Activated naive CD4-positive, alpha-beta T cell treated with anti-CD3 and anti-CD28 coated beads for 36 hours (primary cell): Measurements from ENCODE around the gene ADGRG6. TPM values are rescaled to one million over a fixed set of nuclear protein-coding genes. Genes with fewer than 3 reads are reported as not detected.

ENCODE experiments used
- CTCF ChIA-PET: fragments of 350-600 bp; sonication (Branson Sonifier 250); formaldehyde crosslinking; loops from one replicate; lab custom pipeline; 2021; ENCODE audit warnings: antibody characterized with exemption; lab: Charles Lee
- DNase-seq: peaks from one replicate; pipeline ENCODE4 v3.0.0-alpha.2; 2020
- H3K27ac Mint-ChIP-seq: one replicate; pipeline ENCODE4 v1.8.0; 2021; ENCODE audit warnings: mild to moderate bottlenecking, mixed read lengths
- H3K27me3 Mint-ChIP-seq: one replicate; pipeline ENCODE4 v1.8.0; 2021; ENCODE audit warnings: low read depth, mixed read lengths
- H3K36me3 Mint-ChIP-seq: one replicate; pipeline ENCODE4 v1.8.0; 2021; ENCODE audit warnings: low read depth, mixed read lengths
- H3K4me1 Mint-ChIP-seq: one replicate; pipeline ENCODE4 v1.8.0; 2021; ENCODE audit warnings: low read depth, mixed read lengths
- H3K4me3 Mint-ChIP-seq: one replicate; pipeline ENCODE4 v1.8.0; 2021; ENCODE audit warnings: mild to moderate bottlenecking, moderate library complexity, mixed read lengths
- H3K9me3 Mint-ChIP-seq: one replicate; pipeline ENCODE4 v1.8.0; 2021; ENCODE audit warnings: mixed read lengths
- intact Hi-C: fragments of 100-400 bp; cut with micrococcal nuclease; formaldehyde crosslinking; loops from one replicate; pipeline ENCODE4 v1.15.1; 2023
- total RNA-seq, 2 experiments: library from RNA; stranded (reverse); gene quantifications; one replicate each; pipeline ENCODE4 v1.2.3, GENCODE V29; 2021

The ADGRG6 gene
- total RNA-seq, 2 experiments from 2014 or later = 0.69 to 0.86 TPM

GRCh38 chr6:142307963-142308748 lies 6.3 kb downstream of the ADGRG6 start:
- CTCF ChIA-PET = no interaction called here
- Mint-ChIP-seq H3K27ac (no peak overlapping the region), H3K4me1 (no peaks in the 10 kb centered on the region), H3K36me3 (no peaks in the 10 kb centered on the region), H3K9me3 (no peaks in the 10 kb centered on the region), H3K4me3 (no peak overlapping the region), H3K27me3 (peaks cover 2% of the 10 kb centered on the region)
- DNase-seq = no peak
- intact Hi-C loops = no loop called here

- Mint-ChIP-seq H3K27me3 (no peaks in the 10 kb centered on the region), H3K4me3 (no peak overlapping the region), H3K9me3 (no peaks in the 10 kb centered on the region), H3K27ac (no peak overlapping the region), H3K4me1 (no peaks in the 10 kb centered on the region), H3K36me3 (no peaks in the 10 kb centered on the region)
- CTCF ChIA-PET = no interaction called here
- no peak for DNase-seq
- intact Hi-C loops = no loop called here
Observed at GRCh38 chr6:142309426-142309825, 7.6 kb downstream of the ADGRG6 start.

- Mint-ChIP-seq H3K36me3 (no peaks in the 10 kb centered on the region), H3K27me3 (no peaks in the 10 kb centered on the region), H3K4me1 (no peaks in the 10 kb centered on the region), H3K27ac (no peak overlapping the region), H3K4me3 (no peak overlapping the region), H3K9me3 (no peaks in the 10 kb centered on the region)
- intact Hi-C loops = no loop called here
- CTCF ChIA-PET = interaction anchor here (0.8 kb wide), 1 partner anchor 132 kb away, joined by 5 read pairs; no protein-coding TSS in a partner anchor
- no peak for DNase-seq
Observed at GRCh38 chr6:142313284-142313683, 11.5 kb downstream of the ADGRG6 start.

- Mint-ChIP-seq H3K9me3 (no peaks in the 10 kb centered on the region), H3K27me3 (no peaks in the 10 kb centered on the region), H3K4me3 (no peak overlapping the region), H3K27ac (no peak overlapping the region), H3K4me1 (no peaks in the 10 kb centered on the region), H3K36me3 (no peaks in the 10 kb centered on the region)
- CTCF ChIA-PET = interaction anchor here (0.7 kb wide), 1 partner anchor 16 kb away, joined by 5 read pairs; no protein-coding TSS in a partner anchor
- intact Hi-C loops = no loop called here
- DNase-seq = no peak
Observed at GRCh38 chr6:142316791-142317368, 15.1 kb downstream of the ADGRG6 start.

- Mint-ChIP-seq H3K27ac (no peak overlapping the region), H3K4me1 (no peaks in the 10 kb centered on the region), H3K36me3 (no peaks in the 10 kb centered on the region), H3K27me3 (no peaks in the 10 kb centered on the region), H3K9me3 (no peaks in the 10 kb centered on the region), H3K4me3 (no peak overlapping the region)
- CTCF ChIA-PET = no interaction called here
- intact Hi-C loops = no loop called here
- DNase-seq = no peak
Observed at GRCh38 chr6:142318714-142319113, 16.9 kb downstream of the ADGRG6 start.

GRCh38 chr6:142320366-142320765 lies 18.6 kb downstream of the ADGRG6 start:
- H3K9me3 Mint-ChIP-seq = no peaks in the 10 kb centered on the region
- no peaks in the 10 kb centered on the region for H3K36me3 Mint-ChIP-seq
- H3K4me1 Mint-ChIP-seq = no peaks in the 10 kb centered on the region
- no peak overlapping the region for H3K4me3 Mint-ChIP-seq
- CTCF ChIA-PET = no interaction called here
- DNase-seq = no peak
- no peaks in the 10 kb centered on the region for H3K27me3 Mint-ChIP-seq
- intact Hi-C loops = no loop called here
- H3K27ac Mint-ChIP-seq = no peak overlapping the region

GRCh38 chr6:142321451-142321850 lies 19.6 kb downstream of the ADGRG6 start:
- no peaks in the 10 kb centered on the region for H3K27me3 Mint-ChIP-seq
- H3K4me3 Mint-ChIP-seq = no peak overlapping the region
- no peaks in the 10 kb centered on the region for H3K4me1 Mint-ChIP-seq
- CTCF ChIA-PET = no interaction called here
- DNase-seq = no peak
- intact Hi-C loops = no loop called here
- no peaks in the 10 kb centered on the region for H3K9me3 Mint-ChIP-seq
- no peaks in the 10 kb centered on the region for H3K36me3 Mint-ChIP-seq
- no peak overlapping the region for H3K27ac Mint-ChIP-seq

- CTCF ChIA-PET = interaction anchor here (0.7 kb wide), 1 partner anchor 358 kb away, joined by 4 read pairs; no protein-coding TSS in a partner anchor
- H3K36me3 Mint-ChIP-seq = no peaks in the 10 kb centered on the region
Observed at GRCh38 chr6:142322066-142322465, 20.3 kb downstream of the ADGRG6 start.

GRCh38 chr6:142322504-142323198 lies 20.8 kb downstream of the ADGRG6 start:
- Mint-ChIP-seq H3K4me1 (no peaks in the 10 kb centered on the region), H3K4me3 (no peak overlapping the region), H3K27ac (no peak overlapping the region), H3K9me3 (no peaks in the 10 kb centered on the region), H3K36me3 (no peaks in the 10 kb centered on the region), H3K27me3 (no peaks in the 10 kb centered on the region)
- CTCF ChIA-PET = interaction anchor here (0.7 kb wide), 1 partner anchor 357 kb away, joined by 4 read pairs; no protein-coding TSS in a partner anchor
- intact Hi-C loops = no loop called here
- DNase-seq = no peak

More at GRCh38 chr6:142322066-142322465, 20.3 kb downstream of the ADGRG6 start:
- no peak for DNase-seq
- intact Hi-C loops = no loop called here
- Mint-ChIP-seq H3K4me1 (no peaks in the 10 kb centered on the region), H3K4me3 (no peak overlapping the region), H3K9me3 (no peaks in the 10 kb centered on the region), H3K27ac (no peak overlapping the region), H3K27me3 (no peaks in the 10 kb centered on the region)

- no peak overlapping the region for H3K4me3 Mint-ChIP-seq
Observed at GRCh38 chr6:142323377-142323776, 21.6 kb downstream of the ADGRG6 start.

GRCh38 chr6:142324111-142324510 lies 22.3 kb downstream of the ADGRG6 start:
- no peak overlapping the region for H3K27ac Mint-ChIP-seq
- H3K27me3 Mint-ChIP-seq = no peaks in the 10 kb centered on the region
- no peaks in the 10 kb centered on the region for H3K4me1 Mint-ChIP-seq
- intact Hi-C loops = no loop called here
- H3K9me3 Mint-ChIP-seq = no peaks in the 10 kb centered on the region
- CTCF ChIA-PET = no interaction called here
- no peaks in the 10 kb centered on the region for H3K36me3 Mint-ChIP-seq
- DNase-seq = no peak
- H3K4me3 Mint-ChIP-seq = no peak overlapping the region

More at GRCh38 chr6:142323377-142323776, 21.6 kb downstream of the ADGRG6 start:
- Mint-ChIP-seq H3K4me1 (no peaks in the 10 kb centered on the region), H3K27ac (no peak overlapping the region), H3K36me3 (no peaks in the 10 kb centered on the region), H3K27me3 (no peaks in the 10 kb centered on the region), H3K9me3 (no peaks in the 10 kb centered on the region)
- intact Hi-C loops = no loop called here
- CTCF ChIA-PET = no interaction called here
- no peak for DNase-seq

- H3K4me1 Mint-ChIP-seq = peaks cover under 1% of the 10 kb centered on the region
- H3K36me3 Mint-ChIP-seq = no peaks in the 10 kb centered on the region
- H3K4me3 Mint-ChIP-seq = no peak overlapping the region
- no peak for DNase-seq
- intact Hi-C loops = no loop called here
- CTCF ChIA-PET = no interaction called here
- H3K27me3 Mint-ChIP-seq = no peaks in the 10 kb centered on the region
- no peaks in the 10 kb centered on the region for H3K9me3 Mint-ChIP-seq
- H3K27ac Mint-ChIP-seq = no peak overlapping the region
Observed at GRCh38 chr6:142325111-142325510, 23.3 kb downstream of the ADGRG6 start.
